SK-N-SH (cell line): ENCODE data around the gene LONRF2.

Source experiments
- SIN3A ChIP-seq: IDR thresholded peaks from 2 replicates; pipeline ENCODE4 v1.6.1; 2012; ENCODE audit warnings: low read depth, mild to moderate bottlenecking, low read length, moderate library complexity, borderline replicate concordance
- TF ChIP-seq, protein P1 (sequence below): fragments of 200-600 bp; sonication (generic); IDR thresholded peaks from 2 replicates; pipeline ENCODE4 v1.6.1; 2017; ENCODE audit warnings: antibody characterized with exemption, mild to moderate bottlenecking, moderate library complexity

DNA sequence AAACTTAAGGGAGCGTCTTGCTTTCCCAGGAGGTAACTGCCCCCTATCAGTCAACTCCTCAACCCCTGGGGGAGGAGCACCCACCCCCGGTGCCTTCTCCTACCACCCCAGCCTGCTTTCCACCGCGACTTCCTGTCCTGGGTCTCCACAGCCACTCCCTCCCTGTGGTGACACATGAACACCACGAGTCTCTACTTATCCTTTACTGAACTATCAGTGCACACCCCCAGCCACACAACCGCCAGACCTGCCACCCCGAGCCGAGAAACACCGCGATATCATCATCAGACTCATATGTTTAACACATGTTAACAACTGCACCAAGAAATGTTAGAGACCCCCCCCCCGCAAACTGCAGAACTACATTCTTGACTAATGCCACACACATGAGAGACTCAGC lies 43.3 kb downstream of the LONRF2 start:
- TF ChIP-seq, protein P1, sequence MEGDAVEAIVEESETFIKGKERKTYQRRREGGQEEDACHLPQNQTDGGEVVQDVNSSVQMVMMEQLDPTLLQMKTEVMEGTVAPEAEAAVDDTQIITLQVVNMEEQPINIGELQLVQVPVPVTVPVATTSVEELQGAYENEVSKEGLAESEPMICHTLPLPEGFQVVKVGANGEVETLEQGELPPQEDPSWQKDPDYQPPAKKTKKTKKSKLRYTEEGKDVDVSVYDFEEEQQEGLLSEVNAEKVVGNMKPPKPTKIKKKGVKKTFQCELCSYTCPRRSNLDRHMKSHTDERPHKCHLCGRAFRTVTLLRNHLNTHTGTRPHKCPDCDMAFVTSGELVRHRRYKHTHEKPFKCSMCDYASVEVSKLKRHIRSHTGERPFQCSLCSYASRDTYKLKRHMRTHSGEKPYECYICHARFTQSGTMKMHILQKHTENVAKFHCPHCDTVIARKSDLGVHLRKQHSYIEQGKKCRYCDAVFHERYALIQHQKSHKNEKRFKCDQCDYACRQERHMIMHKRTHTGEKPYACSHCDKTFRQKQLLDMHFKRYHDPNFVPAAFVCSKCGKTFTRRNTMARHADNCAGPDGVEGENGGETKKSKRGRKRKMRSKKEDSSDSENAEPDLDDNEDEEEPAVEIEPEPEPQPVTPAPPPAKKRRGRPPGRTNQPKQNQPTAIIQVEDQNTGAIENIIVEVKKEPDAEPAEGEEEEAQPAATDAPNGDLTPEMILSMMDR: no peak
- no peak for TF ChIP-seq SIN3A
